ENCODE results near the gene NDEL1. TPM values are rescaled to one million over a fixed set of nuclear protein-coding genes. Genes with fewer than 3 reads are reported as not detected.

The NDEL1 gene
- total and polyA plus RNA-seq, 9 of the 15 experiments (the other 6 are each of a cell fraction or from before 2014, with no cell fraction given), result 0.86 to 30.5 (median 22.7) TPM

- peak in 1 of 2 experiments; percentile 47; a peak in 2 of 4 replicates for TF ChIP-seq MNT (conservative IDR thresholded peaks at IDR 0.05)
- TF ChIP-seq U2AF2 (optimal IDR thresholded peaks at IDR 0.05; ENCODE audit: low read depth, low read length), result no peak
- TF ChIP-seq RCOR1 (IDR thresholded peaks at IDR 0.05; ENCODE audit: borderline replicate concordance in 1 of 2, low read depth in 2 of 2, low read length in 2 of 2), result no peak
- TF ChIP-seq ARNT (IDR thresholded peaks at IDR 0.05), result no peak
- 0 out of 2 replicates have a peak, but pooled peaks have one; percentile 22 for TF ChIP-seq EP400 (IDR thresholded peaks at IDR 0.05)
- TF ChIP-seq HMGN3 (IDR thresholded peaks at IDR 0.05; ENCODE audit: borderline replicate concordance, extremely low read depth, insufficient read length, low read depth, low read length), result peak; percentile 54
- TF ChIP-seq ATF1 (CRISPR knock-in tag; IDR thresholded peaks at IDR 0.05), result no peak; the same call in 1 of the 2 replicates
- TF ChIP-seq ATF1 (tag; IDR thresholded peaks at IDR 0.05), result peak; percentile 72; the same call in 1 of the 2 replicates
- TF ChIP-seq BCL6 (CRISPR knock-in tag; IDR thresholded peaks at IDR 0.05), result no peak
- 0 out of 2 replicates have a peak, but pooled peaks have one; percentile 52 for TF ChIP-seq PML (IDR thresholded peaks at IDR 0.05; ENCODE audit: low read length)
- peak; percentile 45; the same call in 1 of the 2 replicates for TF ChIP-seq MAX (CRISPR knock-in tag; IDR thresholded peaks at IDR 0.05)
- peak in 1 of 2 experiments; percentile 12; a peak in 1 of 4 replicates for TF ChIP-seq MAZ (CRISPR knock-in tag; conservative IDR thresholded peaks at IDR 0.05 in 1 of 2, IDR thresholded peaks at IDR 0.05 in 1 of 2)
- TF ChIP-seq JUND (IDR thresholded peaks at IDR 0.05; ENCODE audit: borderline replicate concordance, low read depth, low read length), result 0 out of 2 replicates have a peak, but pooled peaks have one; percentile 15
- no peak for TF ChIP-seq JUND (tag; IDR thresholded peaks at IDR 0.05; ENCODE audit: borderline replicate concordance, low read depth, low read length)
- TF ChIP-seq GTF2E2 (tag; IDR thresholded peaks at IDR 0.05), result no peak
- TF ChIP-seq ZBED1 (IDR thresholded peaks at IDR 0.05), result no peak
- no peak for TF ChIP-seq ZNF165 (CRISPR knock-in tag; IDR thresholded peaks at IDR 0.05; ENCODE audit: borderline replicate concordance)
- TF ChIP-seq ZFPM2 (CRISPR knock-in tag; IDR thresholded peaks at IDR 0.05), result 0 out of 2 replicates have a peak, but pooled peaks have one; percentile 37
- no peak for TF ChIP-seq HEY1 (CRISPR knock-in tag; IDR thresholded peaks at IDR 0.05; ENCODE audit: borderline replicate concordance)
- TF ChIP-seq THRB (CRISPR knock-in tag; conservative IDR thresholded peaks at IDR 0.05), result no peak
- TF ChIP-seq KLF13 (tag; IDR thresholded peaks at IDR 0.05; ENCODE audit: borderline replicate concordance, low read depth), result no peak
- TF ChIP-seq CBX1 (IDR thresholded peaks at IDR 0.05; ENCODE audit: low read depth), result no peak
- TF ChIP-seq ZBTB17 (CRISPR knock-in tag; IDR thresholded peaks at IDR 0.05), result 0 out of 2 replicates have a peak, but pooled peaks have one; percentile 65
- no peak for TF ChIP-seq NR1H2 (CRISPR knock-in tag; IDR thresholded peaks at IDR 0.05)
- TF ChIP-seq ZNF24 (IDR thresholded peaks at IDR 0.05), result no peak
- no peak for TF ChIP-seq ETV1 (tag; conservative IDR thresholded peaks at IDR 0.05; ENCODE audit: low read depth)
- TF ChIP-seq CBFA2T2 (conservative IDR thresholded peaks at IDR 0.05), result no peak
Measured at GRCh38 chr17:8435245-8436168, at the start of gene NDEL1 (continued).

All from K562 (cell line).